Measurements from ENCODE around the gene VWA2. TPM values are rescaled to one million over a fixed set of nuclear protein-coding genes. Genes with fewer than 3 reads are reported as not detected.

VWA2 gene
- polyA plus RNA-seq, 1 of the 3 experiments (the other 2 are of a cell fraction), result not detected

GRCh38 chr10:114283535-114284234 lies 44.6 kb downstream of the VWA2 start:
- no peak overlapping the region for H3K9ac ChIP-seq
- no peak overlapping the region for H3K4me2 ChIP-seq
- H3F3A ChIP-seq (replicated peaks; ENCODE audit: insufficient read depth), result no peaks in the 10 kb centered on the region
- H3K36me3 ChIP-seq (replicated peaks in 1 of 2; ENCODE audit: control insufficient read depth in 1 of 2, insufficient read depth in 2 of 2, low read length in 1 of 2), result no peaks in the 10 kb centered on the region
- no peaks in the 10 kb centered on the region for H3K9me3 ChIP-seq
- ChIA-PET CTCF (interaction anchor here (4.8 kb wide), 1 partner anchor 20 kb away, joined by 23 read pairs; no protein-coding TSS in a partner anchor), POLR2A (no interaction called here)
- TF ChIP-seq FOSL2 (IDR thresholded peaks at IDR 0.05; ENCODE audit: borderline replicate concordance, low read depth) (no peak), RAD21 (IDR thresholded peaks at IDR 0.05; ENCODE audit: low read length) (no peak), YY1 (IDR thresholded peaks at IDR 0.05; ENCODE audit: low read depth) (no peak), JUND (IDR thresholded peaks at IDR 0.05) (no peak)
- TF ChIP-seq, protein P1, sequence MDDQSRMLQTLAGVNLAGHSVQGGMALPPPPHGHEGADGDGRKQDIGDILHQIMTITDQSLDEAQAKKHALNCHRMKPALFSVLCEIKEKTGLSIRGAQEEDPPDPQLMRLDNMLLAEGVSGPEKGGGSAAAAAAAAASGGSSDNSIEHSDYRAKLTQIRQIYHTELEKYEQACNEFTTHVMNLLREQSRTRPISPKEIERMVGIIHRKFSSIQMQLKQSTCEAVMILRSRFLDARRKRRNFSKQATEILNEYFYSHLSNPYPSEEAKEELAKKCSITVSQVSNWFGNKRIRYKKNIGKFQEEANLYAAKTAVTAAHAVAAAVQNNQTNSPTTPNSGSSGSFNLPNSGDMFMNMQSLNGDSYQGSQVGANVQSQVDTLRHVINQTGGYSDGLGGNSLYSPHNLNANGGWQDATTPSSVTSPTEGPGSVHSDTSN (IDR thresholded peaks at IDR 0.05), result no peak
- no peak overlapping the region for H3K4me3 ChIP-seq (ENCODE audit: low read depth in 2 of 2, low read length in 1 of 2)
- no peaks in the 10 kb centered on the region for H3K79me2 ChIP-seq (ENCODE audit: insufficient read depth)
- WGBS (ENCODE audit: low lambda C conversion rate), result 78% methylated on average over 6 of the region's 6 CpGs
- H4K20me1 ChIP-seq (ENCODE audit: insufficient read depth), result no peaks in the 10 kb centered on the region
- no peak overlapping the region for H2AFZ ChIP-seq (ENCODE audit: low read depth)
- H3K27ac ChIP-seq (ENCODE audit: low read depth in 2 of 2, low read length in 1 of 2), result no peak overlapping the region
- H3K9me2 ChIP-seq, result no peaks in the 10 kb centered on the region
- no peak for DNase-seq
- H3K4me1 ChIP-seq (ENCODE audit: control insufficient read depth in 1 of 2, insufficient read depth in 2 of 2, low read depth in 1 of 2, low read length in 1 of 2), result peaks cover 0 to 7% of the 10 kb centered on the region in 2 experiments; a peak in 1 of 4 replicates
- H3K27me3 ChIP-seq (ENCODE audit: insufficient read depth), result no peaks in the 10 kb centered on the region; the same call in 1 of the 2 replicates

- Histone ChIP-seq H3K27ac (ENCODE audit: low read depth in 2 of 2, low read length in 1 of 2) (no peak overlapping the region), H3K79me2 (ENCODE audit: insufficient read depth) (no peaks in the 10 kb centered on the region), H3K4me3 (ENCODE audit: low read depth in 2 of 2, low read length in 1 of 2) (no peak overlapping the region), H3F3A (replicated peaks; ENCODE audit: insufficient read depth) (no peaks in the 10 kb centered on the region), H3K9me3 (no peaks in the 10 kb centered on the region), H2AFZ (ENCODE audit: low read depth) (no peak overlapping the region), H3K4me1 (ENCODE audit: control insufficient read depth in 1 of 2, insufficient read depth in 2 of 2, low read depth in 1 of 2, low read length in 1 of 2) (peaks cover 0 to 7% of the 10 kb centered on the region in 2 experiments; a peak in 1 of 4 replicates), H4K20me1 (ENCODE audit: insufficient read depth) (no peaks in the 10 kb centered on the region), H3K9me2 (no peaks in the 10 kb centered on the region), H3K4me2 (no peak overlapping the region), H3K9ac (no peak overlapping the region), H3K36me3 (replicated peaks in 1 of 2; ENCODE audit: control insufficient read depth in 1 of 2, insufficient read depth in 2 of 2, low read length in 1 of 2) (no peaks in the 10 kb centered on the region), H3K27me3 (ENCODE audit: insufficient read depth) (no peaks in the 10 kb centered on the region; the same call in 1 of the 2 replicates)
- ChIA-PET CTCF (interaction anchor here (4.8 kb wide), 1 partner anchor 20 kb away, joined by 23 read pairs; no protein-coding TSS in a partner anchor), POLR2A (no interaction called here)
- no peak for DNase-seq
- 82% methylated on average over 5 of the region's 13 CpGs for WGBS (ENCODE audit: low lambda C conversion rate)
- TF ChIP-seq YY1 (IDR thresholded peaks at IDR 0.05; ENCODE audit: low read depth) (no peak), TEAD4 (IDR thresholded peaks at IDR 0.05; ENCODE audit: borderline replicate concordance, insufficient read depth) (no peak), SMC3 (IDR thresholded peaks at IDR 0.05; ENCODE audit: low read depth, low read length) (no peak), MEF2A (IDR thresholded peaks at IDR 0.05; ENCODE audit: borderline replicate concordance, low read depth) (no peak), TCF12 (IDR thresholded peaks at IDR 0.05) (no peak), ELF1 (IDR thresholded peaks at IDR 0.05) (no peak), POLR2AphosphoS5 (IDR thresholded peaks at IDR 0.05; ENCODE audit: low read depth, low read length) (no peak), TAF1 (IDR thresholded peaks at IDR 0.05; ENCODE audit: borderline replicate concordance, low read depth, low read length) (no peak), GABPA (IDR thresholded peaks at IDR 0.05; ENCODE audit: low read depth) (no peak), GATA2 (CRISPR knock-in tag; IDR thresholded peaks at IDR 0.05) (no peak), CTCF (IDR thresholded peaks at IDR 0.05) (no peak), MXI1 (IDR thresholded peaks at IDR 0.05; ENCODE audit: low read depth, low read length) (no peak)
- TF ChIP-seq, protein P2, sequence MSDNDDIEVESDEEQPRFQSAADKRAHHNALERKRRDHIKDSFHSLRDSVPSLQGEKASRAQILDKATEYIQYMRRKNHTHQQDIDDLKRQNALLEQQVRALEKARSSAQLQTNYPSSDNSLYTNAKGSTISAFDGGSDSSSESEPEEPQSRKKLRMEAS (IDR thresholded peaks at IDR 0.05; ENCODE audit: low read depth), result no peak
- TF ChIP-seq, protein P3, sequence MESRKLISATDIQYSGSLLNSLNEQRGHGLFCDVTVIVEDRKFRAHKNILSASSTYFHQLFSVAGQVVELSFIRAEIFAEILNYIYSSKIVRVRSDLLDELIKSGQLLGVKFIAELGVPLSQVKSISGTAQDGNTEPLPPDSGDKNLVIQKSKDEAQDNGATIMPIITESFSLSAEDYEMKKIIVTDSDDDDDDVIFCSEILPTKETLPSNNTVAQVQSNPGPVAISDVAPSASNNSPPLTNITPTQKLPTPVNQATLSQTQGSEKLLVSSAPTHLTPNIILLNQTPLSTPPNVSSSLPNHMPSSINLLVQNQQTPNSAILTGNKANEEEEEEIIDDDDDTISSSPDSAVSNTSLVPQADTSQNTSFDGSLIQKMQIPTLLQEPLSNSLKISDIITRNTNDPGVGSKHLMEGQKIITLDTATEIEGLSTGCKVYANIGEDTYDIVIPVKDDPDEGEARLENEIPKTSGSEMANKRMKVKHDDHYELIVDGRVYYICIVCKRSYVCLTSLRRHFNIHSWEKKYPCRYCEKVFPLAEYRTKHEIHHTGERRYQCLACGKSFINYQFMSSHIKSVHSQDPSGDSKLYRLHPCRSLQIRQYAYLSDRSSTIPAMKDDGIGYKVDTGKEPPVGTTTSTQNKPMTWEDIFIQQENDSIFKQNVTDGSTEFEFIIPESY (IDR thresholded peaks at IDR 0.05; ENCODE audit: borderline replicate concordance, low read depth), result no peak
Measured at GRCh38 chr10:114284346-114285071, 45.5 kb downstream of the VWA2 start.

All from SK-N-SH (cell line).